Measurements from ENCODE around the gene LPCAT3. TPM values are rescaled to one million over a fixed set of nuclear protein-coding genes. Genes with fewer than 3 reads are reported as not detected.

Gene LPCAT3
- total RNA-seq, 1 donor from 2014 or later: 34.7 TPM

DNA sequence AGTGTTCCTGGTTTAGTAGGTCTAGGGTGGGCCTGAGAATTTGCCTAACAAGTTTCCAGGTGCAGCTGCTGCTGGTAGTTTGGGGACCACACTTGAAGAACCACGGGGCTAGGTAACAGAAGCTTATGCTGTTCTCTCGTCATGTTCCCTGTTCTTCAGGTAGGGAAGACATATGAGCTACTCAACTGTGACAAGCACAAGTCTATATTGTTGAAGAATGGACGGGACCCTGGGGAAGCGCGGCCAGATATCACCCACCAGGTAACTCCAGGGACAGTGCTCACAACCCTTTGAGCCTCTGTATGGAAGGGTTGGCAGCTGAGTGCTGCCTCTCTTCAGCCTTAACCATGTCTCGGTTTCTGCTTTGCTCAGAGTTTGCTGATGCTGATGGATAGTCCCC, 44.1 kb downstream of the LPCAT3 start:
- intact Hi-C loops (cut with DNase I): no loop called here
- DNase-seq (ENCODE audit: low spot score): no peak
- ATAC-seq: no peak

DNA sequence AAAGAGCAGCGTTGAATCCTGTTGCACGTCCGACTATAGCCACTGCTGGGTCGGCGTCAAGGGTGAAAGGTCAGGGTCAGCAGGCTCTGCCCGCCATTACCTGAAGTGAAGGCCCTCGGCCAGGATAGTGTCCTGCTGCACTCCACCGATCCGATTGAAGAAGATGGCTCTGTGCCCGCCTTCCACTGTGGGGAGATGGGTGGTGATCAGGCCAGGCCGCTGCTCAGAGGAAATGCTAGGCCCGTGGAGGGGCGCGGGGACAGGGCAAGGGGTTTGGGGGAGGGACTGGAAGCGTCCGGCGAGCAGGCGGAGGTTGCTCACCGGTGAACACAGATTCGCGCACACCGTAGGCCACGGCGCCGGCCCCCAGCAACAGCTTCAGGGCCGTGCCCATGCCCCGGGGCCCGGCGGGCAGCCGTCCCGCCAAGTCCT, 48.2 kb downstream of the LPCAT3 start:
- intact Hi-C loops (cut with DNase I): no loop called here
- DNase-seq (ENCODE audit: low spot score): no peak
- peak; percentile 17 for ATAC-seq

DNA sequence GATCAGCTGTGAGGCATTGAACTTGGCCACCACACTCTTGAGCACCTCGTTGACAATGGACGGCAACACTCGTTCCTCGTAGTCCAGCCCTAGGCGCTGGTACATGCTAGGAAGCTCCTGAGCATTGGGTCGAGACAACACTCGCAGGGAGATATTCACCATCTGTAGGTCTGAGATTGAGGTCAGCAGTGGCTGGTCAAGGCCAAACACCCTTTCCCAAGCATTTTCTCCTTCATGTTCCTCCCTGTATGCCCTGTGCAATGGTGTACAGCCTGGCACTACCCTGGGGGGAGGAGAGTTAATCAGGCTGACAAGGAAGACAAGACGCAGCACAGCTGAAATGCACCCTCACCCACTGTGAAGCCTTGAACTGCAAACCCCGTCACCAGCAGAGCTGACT, 49.9 kb downstream of the LPCAT3 start:
- intact Hi-C loops (cut with DNase I): loop anchor here (10.0 kb wide), 1 partner anchor 146 kb away; no protein-coding TSS in a partner anchor
- DNase-seq (ENCODE audit: low spot score) (no peak), ATAC-seq (no peak)

DNA sequence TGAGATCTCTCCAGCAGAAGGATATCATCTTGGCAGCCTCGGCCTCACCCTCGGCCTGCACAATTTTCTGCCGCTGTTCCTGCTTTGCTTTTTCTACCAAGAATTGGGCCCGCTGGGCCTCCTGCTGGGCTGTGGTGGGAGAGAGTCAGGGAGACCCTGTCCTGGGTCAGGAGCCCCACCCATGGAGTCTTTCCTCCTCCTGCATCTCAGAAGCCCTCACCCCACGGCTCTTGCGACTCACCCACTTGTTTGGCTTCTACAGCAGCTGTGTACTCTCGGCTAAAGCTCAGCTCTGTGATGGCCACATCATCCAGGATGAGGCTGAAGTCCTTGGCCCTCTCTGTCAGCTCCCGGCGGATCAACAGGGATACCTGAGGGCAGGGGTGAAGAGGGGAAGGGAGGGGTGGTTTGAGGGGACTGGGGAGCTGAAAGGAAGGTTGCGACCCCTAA, 50.6 kb downstream of the LPCAT3 start:
- ATAC-seq (no peak), DNase-seq (ENCODE audit: low spot score) (no peak)
- intact Hi-C loops (cut with DNase I): loop anchor here (10.0 kb wide), 1 partner anchor 147 kb away; no protein-coding TSS in a partner anchor

DNA sequence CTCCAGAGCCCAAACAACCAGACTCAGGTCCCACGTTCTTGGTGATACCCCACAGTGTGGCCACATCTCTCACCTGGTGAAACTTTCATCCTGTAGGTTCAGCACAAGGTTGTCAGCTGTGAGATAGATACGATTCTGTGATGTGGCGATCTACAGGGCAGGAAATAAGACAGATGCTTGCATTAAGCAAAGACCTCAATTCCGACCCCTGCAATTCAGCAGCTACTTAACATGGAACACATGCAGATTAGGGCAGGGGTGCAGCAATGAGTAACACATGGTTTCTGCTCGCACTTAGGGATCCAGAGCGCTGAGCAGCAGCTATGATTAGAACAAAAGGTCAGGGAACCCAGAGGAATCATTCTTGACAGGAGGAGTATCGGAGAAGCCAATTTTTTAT, 51.9 kb downstream of the LPCAT3 start:
- no peak for ATAC-seq
- DNase-seq (ENCODE audit: low spot score): no peak
- intact Hi-C loops (cut with DNase I): loop anchor here (10.0 kb wide), 1 partner anchor 148 kb away; no protein-coding TSS in a partner anchor

DNA sequence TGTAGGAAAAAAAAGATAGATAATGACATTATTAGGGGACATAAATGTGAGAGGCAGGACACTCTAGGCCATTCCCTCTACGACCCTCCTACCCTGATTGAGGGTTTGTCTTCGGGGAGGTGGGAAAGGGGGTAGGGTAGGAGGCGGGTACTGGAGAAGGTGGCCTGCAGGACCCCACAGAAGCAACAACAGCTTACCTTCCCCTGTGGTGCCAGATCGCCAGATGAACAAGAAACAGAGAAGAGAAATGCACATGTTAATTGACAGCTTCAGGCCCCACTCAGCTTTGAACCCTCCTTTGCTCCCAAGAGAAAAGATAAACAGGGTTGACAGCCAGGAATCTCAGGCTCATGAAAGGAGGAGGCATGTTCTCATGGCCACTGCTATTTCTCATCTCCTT, 52.6 kb downstream of the LPCAT3 start:
- intact Hi-C loops (cut with DNase I): loop anchor here (10.0 kb wide), 1 partner anchor 149 kb away; no protein-coding TSS in a partner anchor
- DNase-seq (ENCODE audit: low spot score): no peak
- ATAC-seq: no peak

DNA sequence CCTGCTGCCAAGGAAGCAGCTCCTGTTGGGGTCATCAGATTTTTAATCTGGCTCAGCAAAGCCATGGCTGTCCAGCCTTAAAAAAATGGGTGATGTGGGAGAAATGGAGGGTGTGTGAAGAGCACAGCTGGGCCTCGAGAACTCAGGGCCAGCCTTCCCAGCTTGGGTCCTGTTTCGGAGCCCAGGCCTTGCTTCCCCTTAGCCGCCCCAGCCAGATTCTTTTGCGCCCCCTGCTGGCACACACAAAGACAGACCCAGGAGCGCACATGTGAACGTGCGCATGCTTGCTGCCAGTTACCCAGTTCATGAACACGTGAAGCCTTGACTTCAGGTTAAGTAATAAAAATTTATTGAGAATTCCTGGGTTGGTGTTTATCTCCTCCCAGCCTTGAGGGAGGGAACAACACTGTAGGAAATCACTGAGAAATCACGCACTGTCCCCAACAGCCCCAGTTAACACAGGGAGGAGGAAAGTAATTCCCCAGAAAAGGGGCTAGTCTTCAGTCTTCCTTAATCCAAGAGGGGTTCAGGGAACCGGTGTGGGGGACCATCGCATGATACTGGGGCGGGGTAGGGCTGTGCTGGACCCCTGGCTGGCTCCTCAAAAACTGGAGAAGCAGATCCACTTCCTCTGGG, 53.1 kb downstream of the LPCAT3 start:
- intact Hi-C loops (cut with DNase I): loop anchor here (10.0 kb wide), 1 partner anchor 150 kb away; no protein-coding TSS in a partner anchor
- peak; percentile 80 for ATAC-seq
- DNase-seq (ENCODE audit: low spot score): peak; percentile 93

DNA sequence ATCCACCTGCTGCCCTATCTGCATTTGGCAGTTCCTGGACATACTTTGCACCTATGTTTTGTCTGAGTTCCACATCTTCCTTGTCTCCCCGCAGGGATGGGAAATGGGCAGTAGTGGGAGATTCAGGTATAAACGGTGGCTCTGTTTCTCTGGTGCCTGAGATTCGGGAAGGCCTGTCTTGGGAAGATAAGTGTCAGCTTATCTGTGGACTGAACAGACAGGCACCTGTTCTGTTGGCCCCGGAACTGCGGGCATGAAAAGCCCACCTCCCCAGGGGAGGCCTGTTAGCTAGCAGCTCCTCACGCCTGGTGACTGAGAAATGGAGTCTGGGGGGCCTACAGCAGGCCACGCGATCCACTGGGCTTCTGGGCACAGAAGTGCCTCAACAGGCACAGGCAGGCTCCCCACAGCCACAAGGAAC, 53.7 kb downstream of the LPCAT3 start:
- ATAC-seq (no peak), DNase-seq (ENCODE audit: low spot score) (no peak)
- intact Hi-C loops (cut with DNase I): loop anchor here (10.0 kb wide), 1 partner anchor 150 kb away; no protein-coding TSS in a partner anchor

DNA sequence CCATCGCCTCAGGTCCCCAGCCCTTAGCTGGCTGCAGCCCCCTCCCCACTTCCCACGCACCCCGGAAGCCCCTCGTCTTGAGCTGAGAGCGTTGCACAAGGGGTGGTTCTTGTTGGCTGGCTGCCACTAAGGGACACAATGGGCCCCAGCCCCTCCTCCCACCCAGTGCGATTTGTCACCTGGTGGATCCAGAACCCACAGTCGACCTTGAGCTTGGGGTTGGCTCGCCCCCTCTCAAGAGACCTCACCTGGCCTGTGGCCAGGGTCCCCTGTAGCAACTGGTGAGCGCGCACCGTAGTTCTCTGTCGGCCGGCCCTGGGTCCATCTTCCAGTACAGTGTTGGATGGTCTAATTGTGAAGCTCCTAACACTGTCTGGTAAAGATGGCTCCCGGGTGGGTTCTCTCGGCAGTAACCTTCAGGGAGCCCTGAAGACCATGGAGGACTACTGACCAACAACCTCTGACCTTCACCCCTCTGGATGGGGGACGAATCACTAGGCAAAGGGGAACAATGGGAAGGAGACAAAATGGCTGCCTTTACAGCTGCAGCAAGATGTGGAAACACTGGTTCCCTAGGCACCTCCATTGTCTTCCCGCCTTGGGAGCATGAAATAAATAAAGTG, 54.4 kb downstream of the LPCAT3 start:
- intact Hi-C loops (cut with DNase I): loop anchor here (10.0 kb wide), 1 partner anchor 151 kb away; no protein-coding TSS in a partner anchor
- ATAC-seq (no peak), DNase-seq (ENCODE audit: low spot score) (no peak)

DNA sequence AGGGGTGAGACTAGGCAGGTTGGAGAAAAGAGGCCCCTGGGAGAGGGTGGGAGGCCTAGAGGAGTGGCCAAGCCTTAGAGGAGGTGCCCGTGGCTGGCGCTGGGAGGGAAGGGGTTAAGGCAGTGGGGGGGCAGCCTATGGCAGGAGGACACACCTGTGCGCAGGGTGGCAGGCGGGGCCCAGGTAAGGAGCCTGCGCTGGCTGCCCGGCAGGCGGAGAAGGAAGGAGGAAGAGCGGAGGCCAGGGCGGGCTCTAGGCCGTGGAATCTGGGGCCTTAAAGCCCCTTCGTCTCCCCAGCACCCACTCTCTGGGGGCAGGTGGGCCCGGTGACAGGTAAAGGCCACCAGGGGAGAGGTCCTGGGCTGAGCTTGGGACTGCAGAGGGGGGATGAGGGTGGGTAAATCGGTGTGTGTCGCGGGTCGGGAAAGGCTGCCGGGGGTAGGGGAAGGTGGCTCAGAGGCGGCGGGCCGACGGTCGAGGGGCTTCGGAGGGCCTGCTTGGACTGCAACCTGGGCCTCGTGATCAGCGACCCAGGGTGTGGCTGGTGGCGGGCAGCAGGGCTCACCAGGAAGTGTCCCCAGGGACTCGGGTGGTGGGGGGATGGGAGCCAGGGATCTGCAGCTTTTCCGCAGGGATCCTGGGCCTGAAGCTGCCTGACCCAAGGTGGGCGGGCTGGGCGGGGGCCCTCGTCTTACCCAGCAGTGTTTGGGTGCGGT, 55.1 kb downstream of the LPCAT3 start:
- peak; percentile 68 for DNase-seq (ENCODE audit: low spot score)
- no peak for ATAC-seq
- intact Hi-C loops (cut with DNase I): loop anchor here (10.0 kb wide), 1 partner anchor 152 kb away; no protein-coding TSS in a partner anchor

DNA sequence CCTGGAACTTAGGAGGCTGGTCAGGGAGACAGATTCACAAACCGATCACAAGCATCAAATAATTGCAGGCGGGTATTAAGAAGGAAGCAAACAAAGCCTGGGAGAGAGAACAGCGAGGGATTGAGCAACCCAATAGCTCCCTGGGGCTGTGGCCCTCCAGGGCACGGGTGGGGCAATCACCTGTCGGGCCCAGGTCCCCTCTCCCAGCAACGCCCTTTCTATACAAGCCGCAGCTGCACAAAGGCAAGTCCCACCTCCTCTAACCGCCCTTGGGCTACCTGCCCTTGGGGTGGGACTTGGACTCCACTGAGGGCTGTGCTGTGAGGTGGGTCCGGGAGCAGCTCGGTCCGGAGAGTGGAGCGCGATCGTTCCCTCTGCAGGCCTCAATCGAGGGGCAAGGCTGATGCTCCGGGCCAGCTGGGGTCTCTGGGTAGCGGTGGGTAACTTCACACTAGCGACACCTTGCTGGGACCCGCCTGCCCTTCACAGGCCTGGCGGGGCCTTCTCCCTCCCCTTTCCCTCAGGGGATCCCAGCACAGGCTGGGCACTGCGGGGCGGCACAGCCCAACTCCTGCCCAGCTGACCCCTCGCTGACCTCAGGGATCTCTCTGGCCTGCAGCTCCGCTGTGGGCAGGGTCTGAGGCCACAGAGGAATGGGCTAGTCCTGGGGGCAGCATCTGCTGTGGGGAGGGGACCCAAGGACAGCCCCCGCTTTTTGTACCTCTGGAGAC, 55.8 kb downstream of the LPCAT3 start:
- DNase-seq (ENCODE audit: low spot score) (peak; percentile 59), ATAC-seq (peak; percentile 1)
- intact Hi-C loops (cut with DNase I): loop anchor here (10.0 kb wide), 1 partner anchor 152 kb away; no protein-coding TSS in a partner anchor

DNA sequence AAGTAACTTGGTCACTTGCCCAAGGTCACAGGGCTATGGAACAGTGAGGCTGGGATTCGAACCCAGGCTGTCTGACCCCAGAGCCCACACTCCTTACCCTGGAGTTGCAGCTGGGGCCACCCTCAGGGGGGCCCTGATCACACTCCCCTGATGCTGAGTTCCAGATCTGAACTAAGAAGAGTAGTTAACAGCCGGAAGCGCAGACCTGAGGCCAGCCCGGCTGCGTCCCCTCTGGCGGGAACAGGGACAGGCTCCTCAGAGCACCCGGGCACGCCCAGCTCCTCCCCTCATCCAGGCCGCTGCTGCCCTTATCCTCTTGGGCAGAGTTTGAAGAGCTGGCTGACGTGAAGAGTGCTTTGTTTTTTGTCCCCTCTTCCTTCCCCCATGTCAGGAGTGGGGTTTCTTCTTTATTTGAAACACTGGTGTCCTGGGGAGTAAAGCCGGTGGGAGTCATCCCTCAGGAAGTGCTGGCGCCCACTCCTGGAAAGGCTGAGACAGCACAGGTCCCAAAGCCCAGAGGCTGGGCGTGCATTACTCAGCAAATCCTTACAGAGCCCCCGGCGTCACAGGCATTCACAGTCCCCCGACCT, 56.5 kb downstream of the LPCAT3 start:
- intact Hi-C loops (cut with DNase I): loop anchor here (10.0 kb wide), 1 partner anchor 153 kb away; no protein-coding TSS in a partner anchor
- DNase-seq (ENCODE audit: low spot score): peak; percentile 74
- peak; percentile 57 for ATAC-seq

DNA sequence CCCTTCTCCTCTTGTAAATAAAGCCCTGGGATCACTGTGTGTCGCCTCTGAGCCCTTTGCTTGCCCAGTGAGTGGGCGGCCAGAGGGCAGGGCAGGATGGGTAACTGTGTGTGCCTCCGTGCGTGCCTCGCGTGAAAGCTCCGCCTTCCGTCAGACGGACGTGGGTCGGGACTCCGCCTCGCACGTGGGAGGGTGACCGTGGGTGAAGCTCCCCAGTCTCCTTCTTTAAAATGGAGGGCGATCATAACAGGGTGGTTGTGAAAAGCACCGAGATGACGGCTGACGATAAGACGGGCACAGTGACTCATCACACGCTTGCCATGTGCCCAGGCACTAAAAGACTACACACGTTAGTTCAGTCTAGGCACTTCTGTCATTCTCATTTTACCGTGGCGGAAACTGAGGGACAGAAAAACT, 57.0 kb downstream of the LPCAT3 start:
- ATAC-seq (peak; percentile 56), DNase-seq (ENCODE audit: low spot score) (peak; percentile 84)
- intact Hi-C loops (cut with DNase I): loop anchor here (10.0 kb wide), 1 partner anchor 154 kb away; no protein-coding TSS in a partner anchor

DNA sequence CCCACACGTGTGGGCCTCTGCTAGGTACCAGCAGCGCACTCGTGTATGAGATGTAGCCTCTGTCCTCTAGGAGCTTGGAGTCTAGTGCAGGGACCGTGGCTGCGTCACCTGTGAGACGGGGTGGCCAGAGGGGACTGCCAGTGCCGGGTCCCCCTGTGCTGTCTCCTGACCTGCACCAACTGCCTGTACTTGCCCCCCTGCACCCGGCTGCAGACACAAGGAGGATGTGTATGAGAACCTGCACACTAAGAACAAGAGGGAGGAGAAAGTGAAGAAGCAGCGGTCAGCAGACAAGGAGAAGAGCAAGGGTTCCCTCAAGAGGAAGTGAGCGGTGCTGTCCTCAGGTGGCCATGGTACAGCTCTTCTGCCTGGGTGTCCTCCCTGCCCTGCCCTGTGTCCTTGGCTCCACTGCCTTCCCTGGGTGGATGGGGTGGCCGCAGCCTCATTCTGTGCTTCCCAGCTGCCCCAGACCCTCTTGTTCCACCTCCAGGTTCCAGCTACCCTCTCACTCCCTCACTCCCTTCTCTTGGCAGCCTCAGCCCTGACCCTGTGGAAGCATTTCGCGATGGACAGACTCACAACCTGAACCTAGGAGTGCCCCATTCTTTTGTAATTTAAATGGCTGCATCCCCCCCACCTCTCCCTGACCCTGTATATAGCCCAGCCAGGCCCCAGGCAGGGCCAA, 57.5 kb downstream of the LPCAT3 start:
- intact Hi-C loops (cut with DNase I): loop anchor here (10.0 kb wide), 1 partner anchor 154 kb away; no protein-coding TSS in a partner anchor
- ATAC-seq: peak; percentile 23
- peak; percentile 59 for DNase-seq (ENCODE audit: low spot score)

DNA sequence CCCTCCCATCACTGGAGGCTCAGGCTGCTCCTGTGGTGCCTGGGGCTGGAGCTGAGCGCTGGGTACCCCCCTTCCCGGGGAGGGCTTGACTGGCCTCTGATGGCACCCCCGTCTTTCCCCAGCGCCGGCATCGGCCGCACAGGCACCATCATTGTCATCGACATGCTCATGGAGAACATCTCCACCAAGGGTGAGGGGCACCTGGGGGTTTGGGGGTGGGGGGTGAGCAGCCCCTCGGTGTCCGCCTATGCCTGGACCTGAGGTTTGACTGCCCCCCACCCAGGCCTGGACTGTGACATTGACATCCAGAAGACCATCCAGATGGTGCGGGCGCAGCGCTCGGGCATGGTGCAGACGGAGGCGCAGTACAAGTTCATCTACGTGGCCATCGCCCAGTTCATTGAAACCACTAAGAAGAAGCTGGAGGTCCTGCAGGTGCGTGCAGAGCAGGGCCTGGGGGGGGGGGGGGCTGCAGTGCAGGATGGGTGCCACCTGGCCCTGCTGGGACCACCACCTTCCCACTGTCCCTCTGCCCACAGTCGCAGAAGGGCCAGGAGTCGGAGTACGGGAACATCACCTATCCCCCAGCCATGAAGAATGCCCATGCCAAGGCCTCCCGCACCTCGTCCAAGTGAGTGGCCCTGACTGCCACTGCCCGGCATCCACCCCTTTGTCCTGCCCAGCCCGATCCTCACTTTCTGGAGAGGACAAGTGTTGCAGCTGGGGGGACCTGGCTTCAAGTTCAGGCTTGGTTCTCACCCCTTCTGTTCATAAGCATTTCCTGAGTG, 58.3 kb downstream of the LPCAT3 start:
- intact Hi-C loops (cut with DNase I): loop anchor here (10.0 kb wide), 1 partner anchor 155 kb away; no protein-coding TSS in a partner anchor
- no peak for ATAC-seq
- DNase-seq (ENCODE audit: low spot score): peak; percentile 61

DNA sequence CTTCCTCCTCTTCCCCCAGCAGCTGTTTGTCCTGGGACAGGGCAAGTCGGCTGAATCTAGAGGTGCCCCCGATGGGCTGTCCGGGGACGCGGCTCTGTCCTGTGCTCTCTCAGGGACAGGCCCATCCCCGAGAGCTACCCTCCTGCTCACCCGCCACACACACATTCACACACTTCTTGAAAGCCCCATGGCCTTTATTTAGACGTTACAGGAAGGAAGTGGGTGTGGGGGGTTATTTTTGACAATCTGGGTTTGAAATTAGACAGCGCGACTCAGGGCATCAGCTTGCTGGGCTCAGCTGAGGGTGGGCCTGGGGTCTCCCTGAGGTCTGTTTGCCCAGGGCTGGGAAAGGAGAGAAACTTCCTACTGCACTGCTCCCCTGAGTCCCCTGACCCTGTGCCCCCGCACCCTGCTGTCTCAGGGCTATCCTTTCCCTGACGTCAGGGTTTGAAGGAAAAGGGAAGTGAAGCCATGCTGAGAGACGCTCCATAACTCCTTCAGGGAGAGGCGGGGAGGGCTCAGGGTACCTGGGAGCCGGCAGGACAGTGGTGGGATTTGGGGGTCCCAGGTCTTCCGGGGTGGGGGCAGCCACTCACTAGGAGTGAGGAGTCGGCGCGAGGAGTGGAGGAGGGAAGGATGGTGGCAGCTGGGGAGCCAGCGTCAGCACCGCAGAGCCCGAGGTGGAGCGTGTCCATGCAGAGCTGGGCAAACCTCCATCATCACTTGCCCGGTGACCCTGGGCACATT, 59.0 kb downstream of the LPCAT3 start:
- intact Hi-C loops (cut with DNase I): no loop called here
- peak; percentile 7 for ATAC-seq
- peak; percentile 60 for DNase-seq (ENCODE audit: low spot score)
